Upper lobe of left lung (tissue), 6 donors: ENCODE measurements around the gene DLEC1. TPM values are rescaled to one million over a fixed set of nuclear protein-coding genes. Genes with fewer than 3 reads are reported as not detected.

ENCODE experiments used
- ATAC-seq, 2 donors: fragments of 200-7000 bp; cut with Tn5 transposase; one replicate each; pipeline ENCODE4 v1.9.1; 2022; ENCODE audit warnings: mild to moderate bottlenecking in 2 of 2, moderate library complexity in 2 of 2; ENCODE audit not compliant: low FRiP score in 2 of 2
- DNase-seq, 2 donors: peaks; one replicate each; pipeline ENCODE4 v3.0.0-alpha.2; 2019 to 2020
- H3K27ac ChIP-seq, 4 donors: fragments of 200-600 bp; sonication (generic); one replicate each; pipeline ENCODE4 v1.5.1; 2016 to 2019
- H3K27me3 ChIP-seq, 4 donors: fragments of 200-600 bp; sonication (generic); one replicate each; pipeline ENCODE4 v1.5.1; 2017 to 2019
- H3K36me3 ChIP-seq, 4 donors: fragments of 200-600 bp; sonication (generic); one replicate each; pipeline ENCODE4 v1.5.1; 2016 to 2019
- H3K4me1 ChIP-seq, 4 donors: fragments of 200-600 bp; sonication (generic); one replicate each; pipeline ENCODE4 v1.5.1; 2018 to 2019
- H3K4me3 ChIP-seq, 4 donors: fragments of 200-600 bp; sonication (generic); one replicate each; pipeline ENCODE4 v1.5.1; 2017 to 2019; ENCODE audit warnings: mild to moderate bottlenecking in 2 of 4, moderate library complexity in 1 of 4
- H3K9me3 ChIP-seq, 4 donors: fragments of 200-600 bp; sonication (generic); one replicate each; pipeline ENCODE4 v1.5.1; 2018 to 2019
- CTCF ChIP-seq, 6 experiments: fragments of 450-650 bp in 4 of 6; fragments of 200-600 bp in 2 of 6; sonication (generic) in 2 of 6; IDR thresholded peaks; one replicate each; pipeline ENCODE4 v1.5.1; 2016 to 2019; ENCODE audit warnings: antibody characterized with exemption in 6 of 6
- EP300 ChIP-seq, 4 donors: sonication (generic); formaldehyde crosslinking; IDR thresholded peaks; one replicate each; pipeline ENCODE4 v1.5.1; 2017; ENCODE audit warnings: antibody characterized with exemption in 4 of 4, control low read depth in 2 of 4
- POLR2A ChIP-seq, 4 donors: fragments of 450-650 bp; IDR thresholded peaks; one replicate each; pipeline ENCODE4 v1.5.1; 2016 to 2017; ENCODE audit warnings: antibody characterized with exemption in 4 of 4, mild to moderate bottlenecking in 2 of 4
- POLR2AphosphoS5 ChIP-seq, 2 donors: sonication (generic); formaldehyde crosslinking; IDR thresholded peaks; one replicate each; pipeline ENCODE4 v1.5.1; 2017; ENCODE audit warnings: antibody characterized with exemption in 2 of 2
- WGBS, 2 donors: methylation state at CpG; one replicate each; pipeline ENCODE4 v1.1.5; 2017 to 2018; 5-methylcytosine and 5-hydroxymethylcytosine counted together
- total RNA-seq, 6 donors: library from RNA; depleted of rRNA in 4 of 6; stranded (reverse); fragments of >200 nt in 4 of 6; gene quantifications; one replicate each; pipeline versions ENCODE4 v1.1.0 to v1.2.1, GENCODE V29; 2016 to 2021
- donor health status: DM: no; HTN: no; CAD: no; lungs with moderate emphysema.
- donor health status: DM: no; HTN: yes; CAD: no; lungs with severe emphysema.

DLEC1 gene
- total RNA-seq, 6 donors from 2014 or later: 2.3 to 34.8 (median 14.3) TPM

- Histone ChIP-seq H3K9me3 (no peaks in the 10 kb centered on the region), H3K4me1 (no peaks in the 10 kb centered on the region), H3K36me3 (peaks cover 25 to 73% (median 60%) of the 10 kb centered on the region in 4 donors), H3K4me3 (no peak overlapping the region), H3K27ac (no peak overlapping the region), H3K27me3 (no peaks in the 10 kb centered on the region)
- TF ChIP-seq POLR2A (IDR thresholded peaks at IDR 0.05) (no peak), POLR2AphosphoS5 (IDR thresholded peaks at IDR 0.05) (no peak), CTCF (IDR thresholded peaks at IDR 0.05) (no peak), EP300 (IDR thresholded peaks at IDR 0.05) (no peak)
- DNase-seq (no peak), ATAC-seq (no peak)
- WGBS, 2 donors: 94 to 100% methylated on average over 2 to 9 of the region's 9 CpGs
These were observed 82.4 kb downstream of the DLEC1 start for GRCh38 chr3:38121451-38121831.

GRCh38 chr3:38121832-38122461 lies 82.9 kb downstream of the DLEC1 start:
- DNase-seq (no peak), ATAC-seq (no peak)
- Histone ChIP-seq H3K4me1 (peaks cover 0 to 2% (median under 1%) of the 10 kb centered on the region in 4 donors), H3K9me3 (no peaks in the 10 kb centered on the region), H3K27me3 (no peaks in the 10 kb centered on the region), H3K27ac (no peak overlapping the region), H3K4me3 (no peak overlapping the region), H3K36me3 (peaks cover 25 to 78% (median 65%) of the 10 kb centered on the region in 4 donors)
- TF ChIP-seq POLR2A (IDR thresholded peaks at IDR 0.05) (no peak), EP300 (IDR thresholded peaks at IDR 0.05) (no peak), POLR2AphosphoS5 (IDR thresholded peaks at IDR 0.05) (no peak), CTCF (IDR thresholded peaks at IDR 0.05) (no peak)
- 93 to 94% methylated on average over 10 to 11 of the region's 13 CpGs for WGBS, 2 donors

GRCh38 chr3:38122712-38123290 lies 83.8 kb downstream of the DLEC1 start:
- WGBS, 2 donors: 96 to 97% methylated on average over 6 to 9 of the region's 9 CpGs
- H3K27ac ChIP-seq: no peak overlapping the region
- ATAC-seq: no peak

GRCh38 chr3:38124324-38125122 lies 85.5 kb downstream of the DLEC1 start:
- ATAC-seq (no peak), DNase-seq (no peak)
- H3K27me3 ChIP-seq: no peaks in the 10 kb centered on the region
- WGBS, 2 donors: 78 to 80% methylated on average over 7 of the region's 7 CpGs
- H3K27ac ChIP-seq: no peak overlapping the region
- TF ChIP-seq POLR2AphosphoS5 (IDR thresholded peaks at IDR 0.05): no peak
- no peak for TF ChIP-seq POLR2A (IDR thresholded peaks at IDR 0.05)
- no peak for TF ChIP-seq EP300 (IDR thresholded peaks at IDR 0.05)
- TF ChIP-seq CTCF (IDR thresholded peaks at IDR 0.05): no peak
- no peaks in the 10 kb centered on the region for H3K9me3 ChIP-seq
- peaks cover 29 to 96% (median 91%) of the 10 kb centered on the region in 4 donors for H3K36me3 ChIP-seq
- H3K4me3 ChIP-seq: no peak overlapping the region
- H3K4me1 ChIP-seq: peaks cover 2 to 25% (median 18%) of the 10 kb centered on the region in 4 donors

More at GRCh38 chr3:38122712-38123290, 83.8 kb downstream of the DLEC1 start:
- H3K27me3 ChIP-seq: no peaks in the 10 kb centered on the region
- no peak overlapping the region for H3K4me3 ChIP-seq
- no peak for DNase-seq
- H3K4me1 ChIP-seq: peaks cover 0 to 8% (median 7%) of the 10 kb centered on the region in 4 donors
- no peaks in the 10 kb centered on the region for H3K9me3 ChIP-seq
- H3K36me3 ChIP-seq: peaks cover 25 to 86% (median 74%) of the 10 kb centered on the region in 4 donors
- TF ChIP-seq CTCF (IDR thresholded peaks at IDR 0.05) (no peak), POLR2A (IDR thresholded peaks at IDR 0.05) (no peak), POLR2AphosphoS5 (IDR thresholded peaks at IDR 0.05) (no peak), EP300 (IDR thresholded peaks at IDR 0.05) (no peak)
